Measurements from ENCODE around the gene ZNF217. TPM values are rescaled to one million over a fixed set of nuclear protein-coding genes. Genes with fewer than 3 reads are reported as not detected.
A peak's percentile ranks its signal among the peaks of the same experiment; 100 is the strongest.
"Not testable (repeated sequence)": the region's sequence is repeated elsewhere in the genome, so short reads cannot be mapped to it uniquely, and the experiment has no call there.

Gene ZNF217
- total RNA-seq, 4 donors from 2014 or later, result 37.8 to 67.6 (median 50.5) TPM

DNA sequence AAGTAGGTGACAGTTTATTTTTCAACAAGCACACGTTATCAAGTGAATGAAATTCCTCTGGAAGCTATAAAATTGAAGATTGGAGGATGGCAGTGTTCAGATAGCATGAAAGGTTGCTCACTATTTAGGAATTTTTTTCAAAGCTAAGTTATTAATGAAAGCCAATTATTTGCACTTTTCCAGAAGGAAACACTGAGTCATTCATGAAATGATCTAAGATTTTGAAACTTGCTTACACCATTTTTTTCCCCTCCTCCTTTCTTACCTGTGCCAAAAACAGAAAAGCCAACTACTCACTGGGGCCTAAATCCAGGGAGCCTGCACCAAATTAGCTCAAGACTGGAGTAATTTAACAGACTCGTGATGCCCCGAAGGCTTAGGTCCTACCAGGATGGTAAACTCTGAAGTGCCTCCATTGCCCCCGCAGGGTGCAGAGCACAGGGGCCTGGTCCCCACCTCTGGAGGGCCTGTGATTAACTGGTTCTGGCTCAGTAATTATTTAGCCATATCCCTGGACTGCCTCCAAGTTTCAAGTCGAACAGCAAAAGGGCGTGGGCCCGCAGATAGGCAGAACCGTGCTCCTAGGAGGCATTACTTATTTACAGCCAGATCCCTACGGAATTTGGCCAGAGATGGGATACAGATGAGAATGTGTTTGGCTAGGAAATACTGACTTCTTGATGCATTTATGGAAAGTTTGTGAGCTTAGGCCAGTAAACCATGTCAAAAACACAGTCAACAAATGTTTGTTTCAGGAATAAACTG lies 28.0 kb upstream of the ZNF217 start:
- intact Hi-C loops (cut with DNase I; ENCODE audit: low total_unique reads), result no loop called here
- DNase-seq (ENCODE audit: low spot score in 2 of 2), result peak; percentile 83 to 92
- 4 to 5% methylated on average over 9 of the region's 9 CpGs for WGBS, 2 donors
- no peak for TF ChIP-seq POLR2A (IDR thresholded peaks at IDR 0.05)
- TF ChIP-seq, protein P1, sequence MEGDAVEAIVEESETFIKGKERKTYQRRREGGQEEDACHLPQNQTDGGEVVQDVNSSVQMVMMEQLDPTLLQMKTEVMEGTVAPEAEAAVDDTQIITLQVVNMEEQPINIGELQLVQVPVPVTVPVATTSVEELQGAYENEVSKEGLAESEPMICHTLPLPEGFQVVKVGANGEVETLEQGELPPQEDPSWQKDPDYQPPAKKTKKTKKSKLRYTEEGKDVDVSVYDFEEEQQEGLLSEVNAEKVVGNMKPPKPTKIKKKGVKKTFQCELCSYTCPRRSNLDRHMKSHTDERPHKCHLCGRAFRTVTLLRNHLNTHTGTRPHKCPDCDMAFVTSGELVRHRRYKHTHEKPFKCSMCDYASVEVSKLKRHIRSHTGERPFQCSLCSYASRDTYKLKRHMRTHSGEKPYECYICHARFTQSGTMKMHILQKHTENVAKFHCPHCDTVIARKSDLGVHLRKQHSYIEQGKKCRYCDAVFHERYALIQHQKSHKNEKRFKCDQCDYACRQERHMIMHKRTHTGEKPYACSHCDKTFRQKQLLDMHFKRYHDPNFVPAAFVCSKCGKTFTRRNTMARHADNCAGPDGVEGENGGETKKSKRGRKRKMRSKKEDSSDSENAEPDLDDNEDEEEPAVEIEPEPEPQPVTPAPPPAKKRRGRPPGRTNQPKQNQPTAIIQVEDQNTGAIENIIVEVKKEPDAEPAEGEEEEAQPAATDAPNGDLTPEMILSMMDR (IDR thresholded peaks at IDR 0.05), result no peak
- H3K4me3 ChIP-seq (ENCODE audit: low read depth, poor library complexity, severe bottlenecking), result no peak overlapping the region

DNA sequence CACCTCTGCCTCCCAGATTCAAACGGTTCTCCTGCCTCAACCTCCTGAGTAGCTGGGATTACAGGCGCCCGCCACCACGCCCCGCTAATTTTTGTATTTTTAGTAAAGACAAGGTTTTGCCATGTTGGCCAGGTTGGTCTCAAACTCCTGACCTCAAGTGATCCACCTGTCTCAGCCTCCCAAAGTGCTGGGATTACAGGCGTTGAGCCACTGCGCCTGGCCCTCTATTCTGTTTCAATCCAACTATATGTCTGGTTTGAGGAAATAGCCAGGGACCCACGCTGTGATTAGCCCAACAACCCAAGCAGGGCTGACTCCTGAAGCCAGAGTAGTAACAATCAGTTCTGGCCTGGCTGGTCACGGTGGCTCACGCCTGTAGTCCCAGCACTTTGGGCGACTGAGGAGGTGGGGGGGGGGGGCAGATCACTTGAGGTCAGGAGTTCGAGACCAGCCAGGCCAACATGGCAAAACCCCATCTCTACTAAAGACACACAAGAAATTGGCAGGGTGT lies 24.9 kb upstream of the ZNF217 start:
- DNase-seq (ENCODE audit: low spot score in 2 of 2), result peak in 1 of 2 donors; percentile 54
- intact Hi-C loops (cut with DNase I; ENCODE audit: low total_unique reads), result not testable (repeated sequence)

DNA sequence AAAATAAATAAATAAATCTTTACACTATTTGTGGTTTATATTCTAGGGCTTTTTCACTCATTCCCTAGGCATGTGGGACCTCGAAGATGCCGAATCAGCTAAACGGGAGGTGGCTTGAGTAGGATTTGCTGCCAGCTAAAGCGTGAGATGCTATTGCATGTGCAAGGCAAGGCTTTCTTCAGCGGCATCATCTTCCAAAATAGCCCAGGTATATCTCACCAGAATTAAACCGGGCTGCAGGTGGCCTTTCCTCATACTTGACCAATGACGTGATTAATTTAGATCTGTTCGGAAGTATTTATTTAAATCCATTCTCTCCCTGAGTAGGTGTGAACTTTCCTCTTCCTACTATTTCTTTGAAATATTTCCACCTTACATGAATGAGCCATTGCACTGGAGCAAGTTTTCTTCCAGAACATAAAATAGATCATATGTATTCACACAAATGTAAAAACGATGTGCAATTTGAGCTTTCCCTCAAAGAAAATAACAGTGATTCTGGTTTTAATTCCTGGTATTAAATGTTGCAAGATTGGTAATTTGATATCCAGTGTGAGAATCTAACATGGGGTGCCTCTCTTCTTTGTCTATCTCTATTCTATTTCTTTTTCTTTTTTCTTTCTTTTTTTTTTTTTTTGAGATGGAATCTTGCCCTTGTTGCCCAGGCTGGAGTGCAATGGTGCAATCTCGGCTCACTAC lies 24.3 kb upstream of the ZNF217 start:
- H3K4me3 ChIP-seq (ENCODE audit: low read depth, poor library complexity, severe bottlenecking), result no peak overlapping the region
- TF ChIP-seq POLR2A (IDR thresholded peaks at IDR 0.05), result no peak
- TF ChIP-seq, protein P1 (IDR thresholded peaks at IDR 0.05), result no peak
- WGBS, 2 donors, result 80 to 88% methylated on average over 10 of the region's 10 CpGs
- intact Hi-C loops (cut with DNase I; ENCODE audit: low total_unique reads), result no loop called here
- DNase-seq (ENCODE audit: low spot score in 2 of 2), result peak in 1 of 2 donors; percentile 69

More for the DNA sequence above, 24.9 kb upstream of the ZNF217 start:
- WGBS, 2 donors, result 89 to 93% methylated on average over 12 of the region's 12 CpGs
- H3K4me3 ChIP-seq (ENCODE audit: low read depth, poor library complexity, severe bottlenecking), result not testable (repeated sequence)

DNA sequence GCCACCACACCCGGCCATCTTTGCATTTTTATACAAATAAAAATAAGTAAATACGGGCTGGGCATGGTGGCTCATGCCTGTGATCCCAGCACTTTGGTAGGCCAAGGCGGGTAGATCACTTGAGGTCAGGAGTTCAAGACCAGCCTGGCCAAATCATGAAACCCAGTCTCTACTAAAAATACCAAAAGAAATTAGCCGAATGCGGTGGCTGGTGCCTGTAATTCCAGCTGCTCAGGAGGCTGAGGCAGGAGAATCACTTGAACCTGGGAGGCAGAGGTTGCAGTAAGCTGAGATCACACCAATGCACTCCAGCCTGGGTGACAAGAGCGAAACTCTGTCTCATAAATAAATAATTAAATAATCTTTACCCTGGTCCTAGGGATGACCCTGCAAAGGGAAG lies 22.9 kb upstream of the ZNF217 start:
- WGBS, 2 donors, result 91 to 96% methylated on average over 6 of the region's 6 CpGs
- H3K4me3 ChIP-seq (ENCODE audit: low read depth, poor library complexity, severe bottlenecking); intact Hi-C loops (cut with DNase I; ENCODE audit: low total_unique reads): not testable (repeated sequence)
- peak in 1 of 2 donors; percentile 59 for DNase-seq (ENCODE audit: low spot score in 2 of 2)

DNA sequence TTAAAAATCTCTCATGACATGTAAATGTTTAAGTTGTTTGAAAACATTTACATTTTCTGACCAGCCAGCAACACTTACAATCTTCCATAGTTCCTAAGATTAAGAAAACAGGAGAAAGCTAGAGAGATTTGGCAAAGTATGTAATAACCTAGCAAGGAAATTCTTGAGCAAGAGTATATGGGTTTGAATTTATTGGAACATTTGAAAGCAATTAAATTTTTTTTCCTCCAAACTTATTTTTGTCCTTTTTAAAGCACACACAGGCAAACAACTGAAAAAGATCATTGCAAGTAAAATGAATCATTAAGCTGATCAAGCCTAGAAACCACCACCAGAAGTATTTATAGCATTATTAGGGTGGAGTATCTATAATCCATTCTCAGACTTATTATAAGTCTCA lies 20.1 kb upstream of the ZNF217 start:
- H3K4me3 ChIP-seq (ENCODE audit: low read depth, poor library complexity, severe bottlenecking), result no peak overlapping the region
- intact Hi-C loops (cut with DNase I; ENCODE audit: low total_unique reads), result no loop called here
- no peak for DNase-seq (ENCODE audit: low spot score in 2 of 2)
- TF ChIP-seq POLR2A (IDR thresholded peaks at IDR 0.05), result no peak
- TF ChIP-seq, protein P1 (IDR thresholded peaks at IDR 0.05), result no peak

DNA sequence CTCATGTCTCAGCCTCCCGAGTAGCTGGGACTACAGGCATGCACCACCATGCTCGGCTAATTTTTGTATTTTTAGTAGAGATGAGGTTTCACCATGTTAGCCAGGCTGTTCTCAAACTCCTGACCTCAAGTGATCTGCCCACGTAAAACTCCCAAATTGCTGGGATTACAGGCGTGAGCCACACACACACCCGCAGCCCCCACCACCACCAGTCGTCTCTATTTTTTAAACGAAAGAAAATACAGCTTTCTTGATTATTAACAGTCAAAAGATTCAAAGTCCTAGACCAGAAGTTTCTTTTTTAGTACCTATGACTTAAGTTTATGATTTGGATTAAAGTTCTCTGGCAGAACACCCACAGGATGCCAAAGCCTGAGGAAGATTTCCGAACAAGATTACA lies 18.6 kb upstream of the ZNF217 start:
- DNase-seq (ENCODE audit: low spot score in 2 of 2); intact Hi-C loops (cut with DNase I; ENCODE audit: low total_unique reads); H3K4me3 ChIP-seq (ENCODE audit: low read depth, poor library complexity, severe bottlenecking): not testable (repeated sequence)
- WGBS, 2 donors, result 87 to 94% methylated on average over 8 of the region's 8 CpGs

DNA sequence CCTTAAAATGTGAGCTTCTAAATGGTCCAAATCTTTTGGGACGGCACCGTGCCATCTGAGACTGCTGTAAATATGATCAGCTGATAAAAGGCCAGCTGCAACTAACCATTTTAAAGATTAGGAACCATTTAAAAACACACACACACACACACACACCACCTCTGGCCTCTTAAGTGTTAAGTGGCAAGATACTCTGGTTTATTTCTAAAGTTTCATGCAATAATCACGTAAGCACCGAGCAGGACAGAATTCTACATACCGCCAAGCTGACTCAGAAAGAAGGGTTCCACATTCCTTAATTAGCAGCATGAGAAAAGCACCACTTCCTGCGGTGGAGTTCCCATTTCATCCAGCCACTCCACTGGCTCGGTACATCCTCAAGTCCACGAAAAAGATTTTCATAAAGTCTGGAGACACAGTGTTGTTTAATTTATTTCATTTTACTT lies 17.8 kb upstream of the ZNF217 start:
- intact Hi-C loops (cut with DNase I; ENCODE audit: low total_unique reads), result no loop called here
- no peak overlapping the region for H3K4me3 ChIP-seq (ENCODE audit: low read depth, poor library complexity, severe bottlenecking)
- peak; percentile 58 to 84 for DNase-seq (ENCODE audit: low spot score in 2 of 2)
- TF ChIP-seq, protein P1 (IDR thresholded peaks at IDR 0.05), result no peak
- TF ChIP-seq POLR2A (IDR thresholded peaks at IDR 0.05), result no peak
- WGBS, 2 donors, result 25 to 26% methylated on average over 8 of the region's 8 CpGs
